ENCODE measurements around the gene LRRK2. TPM values are rescaled to one million over a fixed set of nuclear protein-coding genes. Genes with fewer than 3 reads are reported as not detected.

The LRRK2 gene
- total and polyA plus RNA-seq, 2 experiments from 2014 or later = 0.24 TPM; not detected in 1

GRCh38 chr12:40194846-40195245, 30.0 kb upstream of the LRRK2 start:
- Mint-ChIP-seq H3K27me3 (ENCODE audit: insufficient read depth, low read depth, poor library complexity) (peaks cover 2% of the 10 kb centered on the region), H3K36me3 (ENCODE audit: low read depth) (peaks cover 10% of the 10 kb centered on the region), H3K9me3 (peaks cover 13% of the 10 kb centered on the region), H3K4me3 (no peak overlapping the region), H3K4me1 (peaks cover 29% of the 10 kb centered on the region), H3K27ac (no peak overlapping the region)
- Histone ChIP-seq H3K36me3 (ENCODE audit: insufficient read depth) (peaks cover 5% of the 10 kb centered on the region; the same call in 1 of the 2 replicates), H3K4me2 (no peak overlapping the region), H3K4me3 (no peak overlapping the region), H3K27ac (ENCODE audit: low read depth) (no peak overlapping the region), H3K9me2 (ENCODE audit: insufficient read depth) (peaks cover 8% of the 10 kb centered on the region; the same call in 1 of the 2 replicates), H3F3A (replicated peaks; ENCODE audit: low read depth) (no peaks in the 10 kb centered on the region), H2AFZ (no peak overlapping the region), H3K79me2 (replicated peaks; ENCODE audit: insufficient read depth) (no peaks in the 10 kb centered on the region), H3K4me1 (ENCODE audit: insufficient read depth) (peaks cover 28% of the 10 kb centered on the region), H4K20me1 (replicated peaks; ENCODE audit: insufficient read depth) (no peaks in the 10 kb centered on the region), H3K27me3 (ENCODE audit: insufficient read depth) (no peaks in the 10 kb centered on the region)
- ATAC-seq (no peak), DNase-seq (ENCODE audit: low spot score) (no peak)
- TF ChIP-seq ZNF462 (CRISPR knock-in tag; IDR thresholded peaks at IDR 0.05) = no peak
- TF ChIP-seq ZNF331 (CRISPR knock-in tag; IDR thresholded peaks at IDR 0.05; ENCODE audit: low read depth) = no peak
- TF ChIP-seq EZH2 (IDR thresholded peaks at IDR 0.05; ENCODE audit: low read depth, unreplicated experiment) = no peak
- TF ChIP-seq REST (IDR thresholded peaks at IDR 0.05; ENCODE audit: unreplicated experiment) = no peak
- no peak for TF ChIP-seq STAT1 (IDR thresholded peaks at IDR 0.05; ENCODE audit: unreplicated experiment)
- no peak for TF ChIP-seq EZH2phosphoT487 (IDR thresholded peaks at IDR 0.05; ENCODE audit: unreplicated experiment)
- TF ChIP-seq ZNF114 (CRISPR knock-in tag; IDR thresholded peaks at IDR 0.05) = no peak
- no peak for TF ChIP-seq ETS1 (IDR thresholded peaks at IDR 0.05)
- TF ChIP-seq CTCF (conservative IDR thresholded peaks at IDR 0.05; ENCODE audit: low read depth in 2 of 2) = no peak
- no peak for TF ChIP-seq POLR2AphosphoS5 (IDR thresholded peaks at IDR 0.05; ENCODE audit: low read depth)
- TF ChIP-seq NANOG (IDR thresholded peaks at IDR 0.05; ENCODE audit: borderline replicate concordance) = no peak
- TF ChIP-seq JUNB (IDR thresholded peaks at IDR 0.05; ENCODE audit: unreplicated experiment) = no peak
- no peak for TF ChIP-seq CREB1 (CRISPR knock-in tag; IDR thresholded peaks at IDR 0.05; ENCODE audit: low read depth)

Data from GM23338 (cell line).